ENCODE data around the gene ENOX1. TPM values are rescaled to one million over a fixed set of nuclear protein-coding genes. Genes with fewer than 3 reads are reported as not detected.

The ENOX1 gene
- total RNA-seq, 1 experiment from 2014 or later = 0.95 TPM

- H3K9me3 ChIP-seq (ENCODE audit: low read length) = no peaks in the 10 kb centered on the region
- H3K4me3 ChIP-seq (ENCODE audit: low read length) = no peak overlapping the region
- no peak overlapping the region for H3K4me2 ChIP-seq (ENCODE audit: low read length)
- peaks cover 24% of the 10 kb centered on the region for H3K4me1 ChIP-seq (ENCODE audit: insufficient read depth, low read length)
- H3K27me3 ChIP-seq (ENCODE audit: low read length) = no peaks in the 10 kb centered on the region
- H3K36me3 ChIP-seq (ENCODE audit: low read depth, low read length) = no peaks in the 10 kb centered on the region
- H3K27ac ChIP-seq (ENCODE audit: low read length) = no peak overlapping the region
- no peaks in the 10 kb centered on the region for H4K20me1 ChIP-seq (ENCODE audit: low read length)
- intact Hi-C loops (cut with micrococcal nuclease) = no loop called here
- ChIA-PET POLR2A (ENCODE audit: unreplicated experiment) (no interaction called here), CTCF (no interaction called here)
- no peaks in the 10 kb centered on the region for H3F3A ChIP-seq (ENCODE audit: low read length, unreplicated experiment)
- no peaks in the 10 kb centered on the region for H3K79me2 ChIP-seq (ENCODE audit: low read length)
- TF ChIP-seq CTCF (conservative IDR thresholded peaks at IDR 0.05; ENCODE audit: low read depth, low read length) (no peak), EZH2 (IDR thresholded peaks at IDR 0.05; ENCODE audit: low read length, unreplicated experiment) (no peak), EZH2phosphoT487 (IDR thresholded peaks at IDR 0.05; ENCODE audit: borderline replicate concordance, low read length) (no peak)
- BruUV-seq (replicated peaks) = no TSS peak
- no peak overlapping the region for H3K9ac ChIP-seq (ENCODE audit: low read length)
- no peaks in the 10 kb centered on the region for H3K9me2 ChIP-seq (replicated peaks; ENCODE audit: low read length)
- H2AFZ ChIP-seq (ENCODE audit: low read length) = no peak overlapping the region
- DNase-seq = no peak
- ATAC-seq = no peak
Measured at GRCh38 chr13:43242040-43242439, 544.7 kb downstream of the ENOX1 start.

GRCh38 chr13:43240278-43240677 is 546.5 kb downstream of the ENOX1 start:
- CTCF ChIA-PET = no interaction called here
- no peak for DNase-seq
- TF ChIP-seq EZH2 (IDR thresholded peaks at IDR 0.05; ENCODE audit: low read length, unreplicated experiment) (no peak), CTCF (conservative IDR thresholded peaks at IDR 0.05; ENCODE audit: low read depth, low read length) (no peak), EZH2phosphoT487 (IDR thresholded peaks at IDR 0.05; ENCODE audit: borderline replicate concordance, low read length) (no peak)
- Histone ChIP-seq H3K4me3 (ENCODE audit: low read length) (no peak overlapping the region), H3F3A (ENCODE audit: low read length, unreplicated experiment) (no peaks in the 10 kb centered on the region), H3K4me1 (ENCODE audit: insufficient read depth, low read length) (peaks cover 13% of the 10 kb centered on the region), H3K9ac (ENCODE audit: low read length) (no peak overlapping the region), H3K4me2 (ENCODE audit: low read length) (no peak overlapping the region), H3K36me3 (ENCODE audit: low read depth, low read length) (no peaks in the 10 kb centered on the region), H3K27me3 (ENCODE audit: low read length) (no peaks in the 10 kb centered on the region), H4K20me1 (ENCODE audit: low read length) (no peaks in the 10 kb centered on the region), H3K9me2 (replicated peaks; ENCODE audit: low read length) (no peaks in the 10 kb centered on the region), H2AFZ (ENCODE audit: low read length) (no peak overlapping the region), H3K79me2 (ENCODE audit: low read length) (no peaks in the 10 kb centered on the region), H3K9me3 (ENCODE audit: low read length) (no peaks in the 10 kb centered on the region), H3K27ac (ENCODE audit: low read length) (no peak overlapping the region)
- POLR2A ChIA-PET (ENCODE audit: unreplicated experiment) = no interaction called here
- intact Hi-C loops (cut with micrococcal nuclease) = no loop called here
- no TSS peak for BruUV-seq (replicated peaks)
- no peak for ATAC-seq

GRCh38 chr13:43239275-43239840 is 547.4 kb downstream of the ENOX1 start:
- no peaks in the 10 kb centered on the region for H3K79me2 ChIP-seq (ENCODE audit: low read length)
- no peaks in the 10 kb centered on the region for H4K20me1 ChIP-seq (ENCODE audit: low read length)
- H3K4me2 ChIP-seq (ENCODE audit: low read length) = no peak overlapping the region
- no peaks in the 10 kb centered on the region for H3F3A ChIP-seq (ENCODE audit: low read length, unreplicated experiment)
- POLR2A ChIA-PET (ENCODE audit: unreplicated experiment) = no interaction called here
- no peak overlapping the region for H3K9ac ChIP-seq (ENCODE audit: low read length)
- BruUV-seq (replicated peaks) = no TSS peak
- no peaks in the 10 kb centered on the region for H3K27me3 ChIP-seq (ENCODE audit: low read length)
- no peaks in the 10 kb centered on the region for H3K9me2 ChIP-seq (replicated peaks; ENCODE audit: low read length)
- peaks cover 4% of the 10 kb centered on the region for H3K4me1 ChIP-seq (ENCODE audit: insufficient read depth, low read length)
- intact Hi-C loops (cut with micrococcal nuclease) = no loop called here
- no peak for DNase-seq
- H3K4me3 ChIP-seq (ENCODE audit: low read length) = no peak overlapping the region
- no peaks in the 10 kb centered on the region for H3K36me3 ChIP-seq (ENCODE audit: low read depth, low read length)
- CTCF ChIA-PET = no interaction called here
- no peak for ATAC-seq
- no peaks in the 10 kb centered on the region for H3K9me3 ChIP-seq (ENCODE audit: low read length)
- H2AFZ ChIP-seq (ENCODE audit: low read length) = no peak overlapping the region
- TF ChIP-seq CTCF (conservative IDR thresholded peaks at IDR 0.05; ENCODE audit: low read depth, low read length) (no peak), EZH2phosphoT487 (IDR thresholded peaks at IDR 0.05; ENCODE audit: borderline replicate concordance, low read length) (no peak), EZH2 (IDR thresholded peaks at IDR 0.05; ENCODE audit: low read length, unreplicated experiment) (no peak)
- H3K27ac ChIP-seq (ENCODE audit: low read length) = no peak overlapping the region
